Ovary (tissue), 3 donors: ENCODE data around the gene GPHN.

Experiments used
- POLR2A ChIP-seq: fragments of 450-650 bp; IDR thresholded peaks from one replicate; pipeline ENCODE4 v1.6.1; 2017; ENCODE audit warnings: antibody characterized with exemption, mild to moderate bottlenecking, moderate library complexity
- TF ChIP-seq, protein P1 (sequence below), 3 donors: fragments of 450-650 bp in 2 of 3; fragments of 200-600 bp in 1 of 3; IDR thresholded peaks; one replicate each; pipeline versions ENCODE4 v1.5.1 to v1.8.0; 2016 to 2022; ENCODE audit warnings: antibody characterized with exemption in 3 of 3, mild to moderate bottlenecking in 1 of 3
- donor health status: DM: no; HTN: no; CAD: no.

DNA sequence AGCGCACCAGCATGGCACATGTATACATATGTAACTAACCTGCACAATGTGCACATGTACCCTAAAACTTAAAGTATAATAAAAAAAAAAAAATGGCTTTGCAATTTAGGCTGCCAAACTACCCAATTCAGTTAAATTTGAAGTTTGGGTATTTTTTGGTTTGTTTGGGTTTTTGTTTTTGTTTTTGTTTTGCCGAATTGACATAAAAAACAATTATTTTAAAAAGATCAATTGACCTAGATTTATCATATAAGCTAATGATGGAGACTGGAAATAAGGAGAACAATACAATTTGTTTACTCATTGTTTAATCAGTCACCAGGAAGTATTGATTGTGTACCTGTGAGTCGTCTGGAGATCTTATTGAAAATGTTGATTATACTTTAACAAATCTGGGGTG lies 619.2 kb downstream of the GPHN start:
- TF ChIP-seq, protein P1, sequence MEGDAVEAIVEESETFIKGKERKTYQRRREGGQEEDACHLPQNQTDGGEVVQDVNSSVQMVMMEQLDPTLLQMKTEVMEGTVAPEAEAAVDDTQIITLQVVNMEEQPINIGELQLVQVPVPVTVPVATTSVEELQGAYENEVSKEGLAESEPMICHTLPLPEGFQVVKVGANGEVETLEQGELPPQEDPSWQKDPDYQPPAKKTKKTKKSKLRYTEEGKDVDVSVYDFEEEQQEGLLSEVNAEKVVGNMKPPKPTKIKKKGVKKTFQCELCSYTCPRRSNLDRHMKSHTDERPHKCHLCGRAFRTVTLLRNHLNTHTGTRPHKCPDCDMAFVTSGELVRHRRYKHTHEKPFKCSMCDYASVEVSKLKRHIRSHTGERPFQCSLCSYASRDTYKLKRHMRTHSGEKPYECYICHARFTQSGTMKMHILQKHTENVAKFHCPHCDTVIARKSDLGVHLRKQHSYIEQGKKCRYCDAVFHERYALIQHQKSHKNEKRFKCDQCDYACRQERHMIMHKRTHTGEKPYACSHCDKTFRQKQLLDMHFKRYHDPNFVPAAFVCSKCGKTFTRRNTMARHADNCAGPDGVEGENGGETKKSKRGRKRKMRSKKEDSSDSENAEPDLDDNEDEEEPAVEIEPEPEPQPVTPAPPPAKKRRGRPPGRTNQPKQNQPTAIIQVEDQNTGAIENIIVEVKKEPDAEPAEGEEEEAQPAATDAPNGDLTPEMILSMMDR (IDR thresholded peaks at IDR 0.05) = no peak
- no peak for TF ChIP-seq POLR2A
